HG03432 (cell line): Measurements from ENCODE around the gene EPO.

ENCODE experiments used
- ATAC-seq: cut with Tn5 transposase; IDR thresholded peaks from one replicate; pipeline ENCODE4 v1.9.1; 2021; ENCODE audit warnings: mild to moderate bottlenecking, moderate library complexity; ENCODE audit not compliant: unreplicated experiment

EPO gene

DNA sequence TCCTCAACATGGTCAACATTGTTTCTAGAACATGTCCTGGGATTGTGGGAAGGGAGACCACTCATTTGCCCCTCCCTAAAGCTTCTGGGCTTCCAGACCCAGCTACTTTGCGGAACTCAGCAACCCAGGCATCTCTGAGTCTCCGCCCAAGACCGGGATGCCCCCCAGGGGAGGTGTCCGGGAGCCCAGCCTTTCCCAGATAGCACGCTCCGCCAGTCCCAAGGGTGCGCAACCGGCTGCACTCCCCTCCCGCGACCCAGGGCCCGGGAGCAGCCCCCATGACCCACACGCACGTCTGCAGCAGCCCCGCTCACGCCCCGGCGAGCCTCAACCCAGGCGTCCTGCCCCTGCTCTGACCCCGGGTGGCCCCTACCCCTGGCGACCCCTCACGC, at the start of gene EPO:
EPO (plus strand) TSS at position 190 of the 392 bp plus-strand sequence. CDS start 513 bp downstream, outside the sequence.
- no peak for ATAC-seq

DNA sequence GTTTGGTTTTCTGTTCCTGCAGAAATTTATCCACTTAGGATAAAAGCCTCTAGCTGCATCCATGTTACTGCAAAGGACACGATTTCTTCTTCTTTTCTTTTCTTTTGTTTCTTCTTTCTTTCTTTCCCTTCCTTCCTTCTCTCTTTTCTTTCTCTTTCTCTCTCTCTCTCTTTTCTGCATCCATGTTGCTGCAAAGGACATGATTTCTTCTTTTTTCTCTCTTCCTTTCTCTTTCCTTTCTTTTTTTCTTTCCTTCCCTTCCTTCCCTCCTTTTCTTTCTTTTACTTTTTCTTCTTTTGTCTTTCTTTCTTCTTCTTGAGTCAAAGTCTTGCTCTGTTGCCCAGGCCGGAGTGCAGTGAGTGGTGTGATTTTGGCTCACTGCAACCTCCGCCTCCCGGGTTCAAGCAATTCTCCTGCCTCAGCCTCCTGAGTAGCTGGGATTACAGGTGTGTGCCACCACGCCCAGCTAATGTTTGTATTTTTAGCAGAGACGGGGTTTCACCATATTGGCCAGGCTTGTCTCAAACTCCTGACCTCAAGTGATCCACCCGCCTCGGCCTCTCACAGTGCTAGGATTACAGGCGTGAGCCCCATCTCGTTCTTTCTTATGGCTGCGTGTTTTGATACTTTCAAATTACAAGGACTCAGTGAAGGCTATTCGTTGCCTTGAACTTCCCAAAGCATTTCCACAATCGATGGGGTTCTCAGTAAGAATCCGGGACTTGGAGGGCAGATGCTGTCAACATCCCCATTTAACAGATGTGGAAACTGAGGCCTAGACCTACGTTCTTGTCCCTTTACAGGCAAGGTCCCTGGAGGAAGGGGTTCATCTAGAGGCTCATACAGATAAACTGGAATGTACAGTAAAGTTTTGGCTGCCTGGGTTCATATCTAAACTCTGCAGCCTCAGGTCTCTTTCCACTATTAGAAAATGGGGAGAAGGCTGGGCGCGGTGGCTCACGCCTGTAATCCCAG, 48.6 kb upstream of the EPO start:
- ATAC-seq = no peak

- peak; percentile 62 for ATAC-seq
Measured at GRCh38 chr7:100673302-100673941, 46.8 kb upstream of the EPO start, which contains the start of gene GNB2. GNB2 (plus strand) TSS chr7:100673740; CDS start chr7:100676266, 2,526 bp downstream.

GRCh38 chr7:100673942-100674410, 46.3 kb upstream of the EPO start:
- peak; percentile 1 for ATAC-seq

DNA sequence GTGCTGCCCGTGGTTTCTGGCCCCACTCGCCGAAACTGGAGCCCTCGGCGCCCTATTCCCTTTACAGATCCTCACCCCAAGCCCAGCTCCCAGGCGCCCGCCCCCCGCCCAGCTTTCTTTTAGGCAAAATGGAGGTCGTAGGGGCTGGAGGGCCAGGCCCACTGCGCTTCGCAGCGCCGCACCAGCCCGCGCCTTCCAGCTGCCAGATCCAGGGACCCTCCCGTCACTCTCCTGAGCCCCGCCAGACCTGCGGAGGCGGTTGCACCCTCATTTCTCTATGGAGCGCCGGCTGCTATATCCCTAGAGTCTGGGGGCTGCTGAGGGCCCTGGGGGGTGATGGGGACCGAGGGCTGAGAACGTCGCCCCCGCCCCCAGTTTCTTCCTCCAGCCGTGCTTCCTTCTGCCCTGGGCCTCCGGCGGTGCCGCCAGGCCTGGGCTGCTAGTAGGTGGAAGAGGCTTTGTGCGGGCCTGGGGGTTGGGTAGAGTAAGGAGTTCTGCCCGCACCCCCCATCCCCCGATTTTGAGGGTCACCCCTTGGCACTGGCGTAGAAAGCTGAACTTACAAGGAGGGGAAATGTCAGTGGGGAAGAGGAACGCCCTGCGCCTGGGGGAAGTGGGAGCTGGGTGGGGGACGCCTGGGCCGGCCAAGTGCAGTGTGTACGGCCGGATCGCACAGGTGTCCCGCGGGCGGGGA, 45.7 kb upstream of the EPO start:
- no peak for ATAC-seq

DNA sequence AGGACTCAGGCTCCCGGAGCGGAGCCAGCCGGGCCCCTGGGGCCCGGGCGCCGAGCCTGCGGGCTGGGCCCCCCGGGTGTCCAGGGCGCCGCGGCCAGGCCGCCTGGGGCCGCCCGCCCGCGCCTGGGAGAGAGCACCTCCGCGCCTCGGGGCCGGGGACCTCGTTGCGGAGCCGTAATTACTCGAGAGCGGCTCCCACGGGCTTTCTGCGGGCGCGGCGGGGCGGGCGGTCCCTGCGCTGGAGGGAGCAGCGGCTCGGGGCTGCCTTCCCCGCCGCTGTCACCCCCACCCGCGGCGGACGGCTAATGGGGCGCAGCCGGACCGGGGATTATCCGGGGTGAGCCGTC, 45.2 kb upstream of the EPO start:
- ATAC-seq = no peak

- peak; percentile 34 for ATAC-seq
Measured at GRCh38 chr7:100675581-100676350, 44.5 kb upstream of the EPO start.

DNA sequence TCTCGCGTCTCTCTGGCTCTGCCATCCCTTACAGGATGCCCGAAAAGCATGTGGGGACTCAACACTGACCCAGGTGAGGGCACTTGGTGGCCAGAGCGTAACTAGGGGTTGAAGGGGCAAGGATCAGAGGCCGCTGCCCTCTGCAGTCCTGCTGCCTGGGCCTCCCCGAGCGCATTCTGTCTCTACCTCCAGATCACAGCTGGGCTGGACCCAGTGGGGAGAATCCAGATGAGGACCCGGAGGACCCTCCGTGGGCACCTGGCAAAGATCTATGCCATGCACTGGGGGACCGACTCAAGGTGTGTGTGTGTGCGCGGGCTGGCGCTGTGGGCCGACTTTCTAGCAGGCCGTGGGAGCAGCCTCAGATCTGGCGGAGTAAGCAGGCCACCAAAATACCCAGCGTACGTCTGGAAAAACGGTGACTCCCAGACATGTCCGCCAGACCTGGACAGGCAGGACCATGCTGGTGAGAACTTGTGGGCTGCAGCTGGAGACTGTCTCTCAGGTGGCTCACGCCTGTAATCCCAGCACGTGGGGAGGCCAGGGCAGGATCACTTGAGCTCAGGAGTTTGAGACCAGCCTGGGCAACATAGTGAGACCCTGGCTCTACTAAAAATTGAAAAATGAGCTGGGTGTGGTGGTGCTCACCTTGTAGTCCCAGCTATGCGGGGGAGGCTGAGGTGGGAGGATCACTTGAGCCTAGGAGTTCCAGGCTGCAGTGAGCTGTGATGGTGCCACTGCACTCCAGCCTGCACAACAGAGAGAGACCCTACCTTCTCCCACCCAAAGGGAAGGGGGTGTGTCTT, 43.6 kb upstream of the EPO start:
- ATAC-seq = no peak

GRCh38 chr7:100677308-100678267, 42.7 kb upstream of the EPO start:
- ATAC-seq = no peak

- ATAC-seq = no peak
Measured at GRCh38 chr7:100678291-100678984, 41.8 kb upstream of the EPO start.

- ATAC-seq = no peak
Measured at GRCh38 chr7:100679129-100679926, 40.9 kb upstream of the EPO start.

- ATAC-seq = no peak
Measured at GRCh38 chr7:100679927-100680575, 40.2 kb upstream of the EPO start.

- ATAC-seq = no peak
Measured at GRCh38 chr7:100680576-100681271, 39.5 kb upstream of the EPO start.

- ATAC-seq = no peak
Measured at GRCh38 chr7:100681491-100682227, 38.6 kb upstream of the EPO start.

DNA sequence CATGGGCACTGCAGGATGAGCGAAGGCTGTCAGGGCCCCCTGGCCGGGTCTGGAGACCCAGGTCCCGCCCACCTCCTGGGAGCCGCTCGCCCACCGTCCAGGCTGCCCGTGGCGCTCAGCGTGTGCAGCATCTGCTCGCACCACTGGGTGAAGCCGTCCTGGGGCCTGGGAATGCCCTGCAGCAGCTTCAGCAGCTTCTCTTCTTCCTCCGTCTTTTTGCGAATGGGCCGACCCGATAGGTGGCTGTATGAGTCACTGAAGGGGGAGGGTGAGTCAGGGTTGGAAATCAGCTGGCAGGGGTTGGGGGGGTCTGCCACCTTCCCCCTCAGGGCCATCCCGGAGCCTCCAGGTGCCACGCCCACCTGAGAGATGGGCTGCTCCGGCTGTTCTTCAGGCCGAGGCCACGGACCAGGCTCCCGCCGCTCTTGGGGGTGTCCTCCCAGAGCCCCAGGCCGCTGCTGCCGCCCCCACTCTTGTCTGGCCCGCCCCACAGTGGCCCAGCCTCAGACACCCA, 38.0 kb upstream of the EPO start:
- ATAC-seq = no peak
